ENCODE results near the gene MICAL2.
A peak's percentile ranks its signal among the peaks of the same experiment; 100 is the strongest.

The MICAL2 gene

GRCh38 chr11:12090061-12090591, 20.3 kb upstream of the MICAL2 start:
- Histone ChIP-seq H3K27ac (peak overlapping the region; percentile 85), H3K9me3 (no peaks in the 10 kb centered on the region), H3K36me3 (no peaks in the 10 kb centered on the region), H3K4me3 (ENCODE audit: low read depth in 1 of 2, low read length in 1 of 2) (peak overlapping the region; percentile 26 to 53), H3K27me3 (no peaks in the 10 kb centered on the region), H3K4me1 (ENCODE audit: control insufficient read depth in 1 of 2, insufficient read depth in 1 of 2, low read depth in 1 of 2, low read length in 1 of 2) (peaks cover 63 to 70% of the 10 kb centered on the region in 2 experiments)
- TF ChIP-seq CTCF (IDR thresholded peaks at IDR 0.05): no peak

GRCh38 chr11:12090761-12091258, 19.6 kb upstream of the MICAL2 start:
- Histone ChIP-seq H3K9me3 (no peaks in the 10 kb centered on the region), H3K27ac (peak overlapping the region; percentile 85), H3K4me1 (ENCODE audit: control insufficient read depth in 1 of 2, insufficient read depth in 1 of 2, low read depth in 1 of 2, low read length in 1 of 2) (peaks cover 63 to 65% of the 10 kb centered on the region in 2 experiments), H3K36me3 (no peaks in the 10 kb centered on the region), H3K27me3 (no peaks in the 10 kb centered on the region), H3K4me3 (ENCODE audit: low read depth in 1 of 2, low read length in 1 of 2) (peak overlapping the region; percentile 26 to 53)
- no peak for TF ChIP-seq CTCF (IDR thresholded peaks at IDR 0.05)

GRCh38 chr11:12091956-12092558, 18.3 kb upstream of the MICAL2 start:
- H3K4me3 ChIP-seq (ENCODE audit: low read depth in 1 of 2, low read length in 1 of 2): no peak overlapping the region

GRCh38 chr11:12092714-12093113, 17.7 kb upstream of the MICAL2 start:
- Histone ChIP-seq H3K4me1 (ENCODE audit: control insufficient read depth in 1 of 2, insufficient read depth in 1 of 2, low read depth in 1 of 2, low read length in 1 of 2) (peaks cover 44 to 46% of the 10 kb centered on the region in 2 experiments), H3K36me3 (no peaks in the 10 kb centered on the region), H3K4me3 (ENCODE audit: low read depth in 1 of 2, low read length in 1 of 2) (no peak overlapping the region), H3K27me3 (no peaks in the 10 kb centered on the region), H3K9me3 (no peaks in the 10 kb centered on the region), H3K27ac (no peak overlapping the region)
- TF ChIP-seq CTCF (IDR thresholded peaks at IDR 0.05): no peak

More at GRCh38 chr11:12091956-12092558, 18.3 kb upstream of the MICAL2 start:
- H3K27ac ChIP-seq: peak overlapping the region; percentile 85
- no peaks in the 10 kb centered on the region for H3K36me3 ChIP-seq
- peaks cover 50 to 53% of the 10 kb centered on the region in 2 experiments for H3K4me1 ChIP-seq (ENCODE audit: control insufficient read depth in 1 of 2, insufficient read depth in 1 of 2, low read depth in 1 of 2, low read length in 1 of 2)
- no peaks in the 10 kb centered on the region for H3K9me3 ChIP-seq
- no peak for TF ChIP-seq CTCF (IDR thresholded peaks at IDR 0.05)
- no peaks in the 10 kb centered on the region for H3K27me3 ChIP-seq

GRCh38 chr11:12094872-12095800, 15.3 kb upstream of the MICAL2 start:
- Histone ChIP-seq H3K27ac (no peak overlapping the region), H3K36me3 (no peaks in the 10 kb centered on the region), H3K4me1 (ENCODE audit: control insufficient read depth in 1 of 2, insufficient read depth in 1 of 2, low read depth in 1 of 2, low read length in 1 of 2) (peaks cover 28 to 36% of the 10 kb centered on the region in 2 experiments), H3K27me3 (no peaks in the 10 kb centered on the region), H3K9me3 (no peaks in the 10 kb centered on the region), H3K4me3 (ENCODE audit: low read depth in 1 of 2, low read length in 1 of 2) (no peak overlapping the region)
- TF ChIP-seq CTCF (IDR thresholded peaks at IDR 0.05): no peak

Measured in neutrophil (primary cell).